SK-N-MC (cell line): ENCODE data around the gene ZYX.

ENCODE experiments used
- EZH2 ChIP-seq: fragments of 200-600 bp; sonication (generic); IDR thresholded peaks from one replicate; pipeline ENCODE4 v1.6.1; 2017; ENCODE audit warnings: antibody characterized with exemption
- FOXP2 ChIP-seq: optimal IDR thresholded peaks from 2 replicates; pipeline ENCODE3; 2011; ENCODE audit warnings: mild to moderate bottlenecking, moderate library complexity; ENCODE audit not compliant: insufficient read depth; ENCODE audit errors: extremely low read length, control extremely low read depth
- POLR2AphosphoS5 ChIP-seq: IDR thresholded peaks from 2 replicates; pipeline ENCODE4 v1.6.1; 2012; ENCODE audit warnings: mild to moderate bottlenecking, low read depth, low read length, borderline replicate concordance

DNA sequence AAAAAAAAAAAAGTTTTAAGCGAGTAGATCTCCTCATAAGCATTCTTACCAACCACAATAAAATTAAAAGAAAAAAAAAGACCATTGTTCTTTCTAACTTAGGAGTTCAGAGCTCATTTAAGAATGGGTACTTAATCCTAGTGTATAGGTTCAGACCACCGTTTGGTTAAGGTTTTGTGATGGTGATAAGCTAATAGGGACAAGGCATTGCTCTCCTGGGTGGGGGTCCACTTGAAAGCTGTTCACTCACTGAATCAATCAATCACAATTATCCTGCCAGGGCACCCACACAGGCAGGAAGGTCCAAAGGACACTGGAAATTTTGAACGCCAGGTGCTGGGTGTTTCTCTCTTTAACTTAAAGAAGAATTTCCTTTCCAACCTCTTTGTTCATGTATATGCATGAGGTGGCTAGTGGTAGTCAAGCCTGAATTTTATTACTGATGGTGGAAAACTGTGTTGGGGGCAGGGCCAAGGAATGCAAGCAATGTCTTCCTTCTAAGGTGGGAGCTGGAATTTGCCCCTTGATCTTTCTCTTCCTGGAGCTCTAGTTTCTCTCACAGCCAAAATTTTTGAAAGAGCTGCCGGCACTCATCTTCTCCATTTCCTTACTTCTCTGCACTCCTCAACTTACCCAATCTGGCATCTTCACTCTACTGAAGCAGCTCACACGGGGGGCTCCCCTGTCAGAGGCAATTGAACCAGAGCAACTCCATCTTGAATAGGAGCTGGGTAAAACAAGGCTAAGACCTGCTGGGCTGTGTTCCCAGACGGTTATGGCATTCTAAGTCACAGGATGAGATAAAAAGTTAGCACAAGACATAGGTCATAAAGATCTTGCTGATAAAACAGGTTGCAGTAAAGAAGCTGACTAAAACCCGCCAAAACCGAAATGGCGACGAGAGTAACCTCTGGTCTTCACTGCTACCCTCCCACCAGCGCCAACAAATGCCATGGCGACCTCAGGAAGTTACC, 11.2 kb upstream of the ZYX start:
- TF ChIP-seq POLR2AphosphoS5 (no peak), EZH2 (no peak), FOXP2 (no peak)
